HAP-1 (cell line): Measurements from ENCODE around the gene NRDE2.
"Not testable (repeated sequence)": the region's sequence is repeated elsewhere in the genome, so short reads cannot be mapped to it uniquely, and the experiment has no call there.

ENCODE experiments used
- DNase-seq, 2 experiments: peaks; one replicate each; pipeline ENCODE4 v3.0.0-alpha.2; 2016 to 2020; ENCODE audit warnings: low spot score in 2 of 2
- H3K27me3 ChIP-seq: fragments of 250-450 bp; sonication (Bioruptor Pico); 2 replicates; pipeline ENCODE4 v1.5.1; 2020; ENCODE audit warnings: low read depth, mild to moderate bottlenecking, moderate library complexity
- H3K36me3 ChIP-seq: fragments of 250-450 bp; sonication (Bioruptor Pico); replicated peaks from 2 replicates; pipeline ENCODE4 v1.5.1; 2020; ENCODE audit warnings: mild to moderate bottlenecking
- H3K4me1 ChIP-seq: fragments of 250-450 bp; sonication (Bioruptor Pico); 2 replicates; pipeline ENCODE4 v1.5.1; 2020; ENCODE audit warnings: mild to moderate bottlenecking
- H3K4me3 ChIP-seq: fragments of 250-450 bp; sonication (Bioruptor Pico); 2 replicates; pipeline ENCODE4 v1.5.1; 2020; ENCODE audit warnings: mild to moderate bottlenecking, moderate library complexity
- H3K9me3 ChIP-seq: fragments of 250-450 bp; sonication (Bioruptor Pico); 2 replicates; pipeline ENCODE4 v1.5.1; 2020; ENCODE audit warnings: mild to moderate bottlenecking, moderate library complexity
- in situ Hi-C: fragments of 300-500 bp; cut with MboI; formaldehyde crosslinking; loops from 3 replicates; pipeline ENCODE4 v1.14.3; 2020; ENCODE audit warnings: low sequenced_read_pairs, inconsistent platforms, mixed read lengths

Gene NRDE2

DNA sequence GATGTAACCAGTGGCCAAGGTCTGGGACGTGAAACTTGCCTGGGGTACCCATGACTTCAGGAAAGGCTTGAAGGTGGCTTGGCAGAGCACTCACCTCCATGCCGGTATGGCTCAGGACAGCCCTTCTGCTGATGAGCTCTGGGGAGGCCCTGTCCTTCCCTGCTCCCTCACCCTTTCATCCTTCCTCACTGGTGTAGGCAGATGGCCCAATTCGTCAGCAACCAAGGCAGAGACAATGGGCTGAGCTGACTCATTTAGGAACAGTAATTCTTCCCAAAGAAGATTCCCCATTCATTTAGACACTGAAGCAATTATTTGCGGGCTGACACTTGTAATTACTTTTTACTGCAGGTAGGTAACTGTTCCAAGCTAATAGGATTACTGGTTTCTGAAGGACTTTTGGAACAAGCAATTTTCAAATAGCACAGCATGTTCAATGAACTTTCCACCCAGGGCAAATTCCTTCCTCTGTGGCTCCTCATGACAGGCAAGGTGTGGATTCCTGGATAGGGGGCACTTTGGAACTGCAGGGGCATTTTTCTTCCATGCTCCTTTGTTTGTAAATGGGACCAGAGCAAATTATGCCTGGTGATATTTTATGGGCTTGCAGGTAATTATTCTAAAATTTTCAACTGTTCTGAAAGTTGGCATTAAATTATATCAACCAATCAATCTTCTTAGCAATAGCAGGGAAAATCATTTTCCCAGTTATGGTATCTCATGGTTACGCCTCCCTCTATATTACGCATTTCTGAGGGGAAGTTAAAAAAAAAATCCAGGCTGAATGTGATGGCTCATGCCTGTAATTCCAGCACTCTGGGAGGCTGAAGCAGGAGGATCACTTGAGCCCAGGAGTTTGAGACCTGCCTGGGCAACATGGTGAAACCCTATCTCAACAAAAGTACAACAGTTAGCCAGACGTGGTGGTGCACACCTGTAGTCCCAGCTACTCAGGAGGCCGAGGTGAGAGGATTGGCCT is 24.1 kb upstream of the NRDE2 start:
- Histone ChIP-seq H3K36me3 (no peaks in the 10 kb centered on the region), H3K4me3 (no peak overlapping the region), H3K9me3 (no peaks in the 10 kb centered on the region), H3K4me1 (0 out of 2 replicates have a peak, but pooled peaks cover 5% of the 10 kb centered on the region), H3K27me3 (no peaks in the 10 kb centered on the region)
- in situ Hi-C loops: no loop called here
- no peak for DNase-seq

DNA sequence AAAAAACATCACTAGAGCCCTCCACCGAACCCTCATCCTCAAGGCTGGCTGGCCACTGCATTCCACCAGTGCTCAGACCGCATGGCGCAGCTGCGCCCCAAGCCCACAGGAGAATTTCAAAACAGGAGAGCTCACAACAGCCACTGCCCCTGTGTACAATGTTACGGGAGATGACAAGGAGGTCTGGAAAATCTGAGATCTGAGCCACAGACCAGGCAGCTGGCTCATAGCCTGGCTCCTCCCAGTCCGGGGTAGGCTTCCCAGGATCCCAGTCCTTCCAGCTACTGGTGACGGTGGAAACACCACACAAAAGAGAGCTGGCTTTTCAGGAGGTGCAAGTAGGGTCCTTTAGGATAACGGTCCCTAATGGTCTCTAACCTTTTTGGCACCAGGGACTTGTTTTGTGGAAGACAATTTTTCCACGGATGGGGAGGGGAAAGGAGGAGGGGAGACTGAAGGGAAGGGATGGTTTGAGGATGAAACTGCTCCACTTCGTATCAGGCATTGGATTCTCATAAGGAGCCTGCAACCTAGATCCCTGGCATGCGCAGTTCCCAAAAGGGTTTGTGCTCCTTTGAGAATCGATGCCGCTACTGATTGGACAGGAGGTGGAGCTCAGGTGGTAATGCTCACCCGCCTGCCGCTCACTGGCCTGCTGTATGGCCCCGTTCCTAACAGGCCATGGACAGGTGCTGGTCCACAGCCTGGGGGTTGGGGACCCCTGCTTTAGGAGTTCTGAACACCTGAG is 23.0 kb upstream of the NRDE2 start:
- 0 out of 2 replicates have a peak, but pooled peaks cover 5% of the 10 kb centered on the region for H3K4me1 ChIP-seq
- DNase-seq: no peak
- in situ Hi-C loops: no loop called here
- H3K4me3 ChIP-seq: no peak overlapping the region
- no peaks in the 10 kb centered on the region for H3K9me3 ChIP-seq
- no peaks in the 10 kb centered on the region for H3K36me3 ChIP-seq
- H3K27me3 ChIP-seq: no peaks in the 10 kb centered on the region

DNA sequence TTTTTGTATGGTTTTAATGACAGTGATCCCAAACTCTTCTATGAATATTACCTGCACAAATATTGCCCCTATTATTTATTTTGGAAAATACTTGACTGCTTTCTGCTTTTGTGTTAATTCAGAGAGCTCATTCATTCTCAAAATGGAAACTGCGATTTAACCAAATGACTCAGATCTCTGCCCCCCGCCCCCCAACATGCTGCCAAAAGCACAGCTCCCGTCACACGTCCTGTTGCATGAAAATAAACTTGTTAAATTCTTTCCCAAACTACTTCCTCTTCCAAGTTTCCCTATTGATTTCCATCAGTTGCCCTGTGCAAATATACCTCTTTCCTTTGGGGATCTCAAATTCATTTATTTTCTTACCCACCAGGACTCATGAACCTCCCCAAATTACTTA is 18.0 kb upstream of the NRDE2 start:
- no peaks in the 10 kb centered on the region for H3K27me3 ChIP-seq
- H3K36me3 ChIP-seq: no peaks in the 10 kb centered on the region
- no peaks in the 10 kb centered on the region for H3K9me3 ChIP-seq
- H3K4me3 ChIP-seq: no peak overlapping the region
- in situ Hi-C loops: no loop called here
- H3K4me1 ChIP-seq: no peaks in the 10 kb centered on the region
- no peak for DNase-seq

DNA sequence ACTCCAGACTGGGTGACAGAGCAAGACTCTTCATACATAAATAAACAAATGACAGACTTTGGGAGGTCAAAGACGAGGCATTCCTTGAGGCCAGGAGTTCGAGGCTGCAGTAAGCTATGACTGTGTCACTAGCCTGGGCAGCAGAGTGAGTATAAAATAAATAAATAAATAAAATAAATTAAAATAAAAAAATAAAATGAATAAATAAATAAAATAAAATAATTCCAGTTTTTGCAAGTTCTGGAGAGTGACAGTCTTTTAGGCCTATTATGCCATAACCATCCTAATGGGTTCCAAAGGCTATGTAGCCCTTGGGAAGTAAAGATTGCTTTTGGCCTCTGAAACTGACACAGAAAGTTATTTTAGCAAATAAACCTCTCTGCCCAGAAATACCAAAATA is 16.5 kb upstream of the NRDE2 start:
- no peak for DNase-seq

DNA sequence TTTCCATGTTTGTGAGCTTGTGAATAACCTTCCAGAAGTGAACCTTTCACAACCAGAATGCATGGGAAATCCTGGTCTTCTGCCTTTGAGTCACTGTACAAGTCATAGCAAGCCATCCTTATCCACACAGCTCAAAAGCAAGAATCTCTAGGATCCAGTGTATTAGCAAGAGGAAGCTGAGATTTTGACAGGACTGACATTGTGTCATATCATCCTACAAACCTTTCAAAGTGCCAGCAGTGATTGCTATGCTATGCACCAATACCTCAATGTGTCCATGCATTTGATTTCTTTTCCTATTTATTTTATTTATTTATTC is 13.5 kb upstream of the NRDE2 start:
- Histone ChIP-seq H3K27me3 (no peaks in the 10 kb centered on the region), H3K4me3 (no peak overlapping the region), H3K36me3 (no peaks in the 10 kb centered on the region), H3K4me1 (no peaks in the 10 kb centered on the region), H3K9me3 (no peaks in the 10 kb centered on the region)
- in situ Hi-C loops: no loop called here
- no peak for DNase-seq

More for the DNA sequence above, 16.5 kb upstream of the NRDE2 start:
- in situ Hi-C loops: no loop called here
- H3K4me1 ChIP-seq: no peaks in the 10 kb centered on the region
- H3K4me3 ChIP-seq: no peak overlapping the region
- H3K36me3 ChIP-seq: no peaks in the 10 kb centered on the region
- no peaks in the 10 kb centered on the region for H3K27me3 ChIP-seq
- no peaks in the 10 kb centered on the region for H3K9me3 ChIP-seq

DNA sequence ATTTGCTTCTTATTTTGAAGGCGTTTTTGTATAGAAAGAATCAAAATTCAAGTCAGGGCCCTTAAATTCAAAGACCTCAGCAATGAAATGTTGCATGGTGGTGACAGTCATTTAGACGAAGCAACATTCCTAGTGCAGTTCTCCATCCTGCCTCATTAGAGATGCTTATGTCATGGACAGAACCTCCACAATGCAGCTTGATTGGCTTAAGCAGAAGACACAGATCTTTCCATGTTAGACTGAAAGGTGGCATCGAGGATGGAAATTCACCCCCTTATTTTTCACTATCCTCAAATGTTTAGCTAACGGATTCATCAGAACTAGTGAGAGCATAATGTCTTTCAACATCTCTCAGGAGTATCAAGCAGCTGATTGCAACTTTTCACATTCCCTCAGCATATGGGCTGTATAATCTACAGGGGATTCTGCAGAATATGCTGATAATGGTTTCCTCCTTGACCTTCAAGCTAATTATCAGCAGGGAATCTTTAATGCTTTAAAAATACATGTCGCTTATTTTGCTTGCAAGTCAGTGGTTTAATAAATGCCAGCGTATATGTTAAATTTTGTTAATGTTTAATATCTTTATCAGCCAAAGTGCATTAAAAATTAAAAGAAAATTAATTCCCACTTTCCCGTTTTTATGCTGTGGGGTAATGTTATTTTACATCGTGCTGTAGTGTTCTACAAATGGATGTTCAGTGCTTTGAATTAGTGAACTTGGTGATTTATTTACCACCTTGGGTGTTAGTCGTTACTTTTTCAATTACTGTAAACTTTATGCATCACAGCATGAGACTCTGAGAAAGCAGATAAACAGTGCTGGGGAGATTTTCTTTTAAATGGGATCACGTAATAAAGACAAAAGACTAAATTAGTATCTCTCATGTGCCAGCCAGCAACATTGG is 12.8 kb upstream of the NRDE2 start:
- in situ Hi-C loops: no loop called here
- no peaks in the 10 kb centered on the region for H3K4me1 ChIP-seq
- DNase-seq: no peak

DNA sequence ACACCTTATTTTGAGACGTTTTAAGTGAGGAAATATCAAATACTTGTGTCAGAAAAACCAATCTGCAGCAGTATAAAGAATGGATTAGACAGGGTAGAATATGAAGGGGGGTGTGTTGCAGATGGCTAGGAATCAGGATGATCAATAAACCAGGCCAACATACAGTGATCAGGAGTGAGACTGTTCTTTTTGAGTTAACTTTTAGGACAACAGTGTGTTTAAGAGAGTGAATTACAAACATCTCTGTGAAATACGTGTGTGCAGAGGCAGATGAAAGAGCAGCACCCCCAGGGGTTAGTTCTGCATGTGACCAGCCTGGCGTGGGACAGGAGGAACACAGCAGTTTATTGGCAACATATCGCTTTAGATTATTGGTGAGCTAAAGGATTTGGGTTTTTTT is 10.6 kb upstream of the NRDE2 start:
- Histone ChIP-seq H3K9me3 (no peaks in the 10 kb centered on the region), H3K27me3 (peaks cover 5% of the 10 kb centered on the region; the same call in 1 of the 2 replicates), H3K36me3 (no peaks in the 10 kb centered on the region), H3K4me3 (no peak overlapping the region), H3K4me1 (no peaks in the 10 kb centered on the region)
- DNase-seq: no peak
- in situ Hi-C loops: no loop called here

More for the DNA sequence above, 12.8 kb upstream of the NRDE2 start:
- Histone ChIP-seq H3K4me3 (no peak overlapping the region), H3K9me3 (no peaks in the 10 kb centered on the region), H3K36me3 (no peaks in the 10 kb centered on the region), H3K27me3 (no peaks in the 10 kb centered on the region)

DNA sequence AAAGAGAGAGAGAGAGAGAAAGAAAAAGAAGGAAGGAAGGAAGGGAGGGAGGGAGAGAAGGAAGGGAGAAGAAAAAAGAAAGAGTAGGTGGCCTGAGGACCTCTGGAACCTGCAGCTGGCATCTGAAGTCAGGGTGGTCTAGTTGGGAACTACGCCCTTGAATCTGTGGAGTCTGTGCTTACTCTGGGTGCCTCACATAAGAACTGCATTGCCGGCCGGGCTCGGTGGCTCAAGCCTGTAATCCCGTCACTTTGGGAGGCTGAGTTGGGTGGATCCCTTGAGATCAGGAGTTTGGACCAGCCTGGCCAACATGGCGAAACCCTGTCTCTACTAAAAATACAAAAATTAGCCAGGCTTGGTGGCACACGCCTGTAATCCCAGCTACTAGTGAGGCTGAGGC is 10.0 kb upstream of the NRDE2 start:
- in situ Hi-C loops: no loop called here
- H3K9me3 ChIP-seq: no peaks in the 10 kb centered on the region
- H3K4me1 ChIP-seq: no peaks in the 10 kb centered on the region
- H3K27me3 ChIP-seq: peaks cover 10% of the 10 kb centered on the region; the same call in 1 of the 2 replicates
- no peaks in the 10 kb centered on the region for H3K36me3 ChIP-seq
- no peak overlapping the region for H3K4me3 ChIP-seq
- no peak for DNase-seq

DNA sequence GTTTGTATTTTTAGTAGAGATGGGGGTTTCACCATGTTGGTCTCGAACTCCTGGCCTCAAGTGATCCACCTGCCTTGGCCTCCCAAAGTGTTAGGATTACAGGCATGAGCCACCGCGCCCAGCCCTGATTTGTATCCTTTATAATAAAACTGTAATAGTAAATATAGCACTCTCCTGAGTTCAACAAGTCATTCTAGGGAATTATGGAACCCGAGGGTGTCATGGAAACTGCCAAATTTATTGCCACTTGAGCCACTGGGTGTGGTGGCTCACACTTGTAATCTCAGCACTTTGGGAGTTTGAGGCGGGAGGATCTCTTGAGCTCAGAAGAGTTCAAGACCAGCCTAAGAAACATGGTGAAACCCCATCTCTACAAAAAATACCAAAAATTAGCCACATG is 9.5 kb upstream of the NRDE2 start:
- H3K4me1 ChIP-seq, H3K36me3 ChIP-seq, H3K4me3 ChIP-seq, DNase-seq, H3K9me3 ChIP-seq, in situ Hi-C loops: not testable (repeated sequence)
- peaks cover 16% of the 10 kb centered on the region for H3K27me3 ChIP-seq

DNA sequence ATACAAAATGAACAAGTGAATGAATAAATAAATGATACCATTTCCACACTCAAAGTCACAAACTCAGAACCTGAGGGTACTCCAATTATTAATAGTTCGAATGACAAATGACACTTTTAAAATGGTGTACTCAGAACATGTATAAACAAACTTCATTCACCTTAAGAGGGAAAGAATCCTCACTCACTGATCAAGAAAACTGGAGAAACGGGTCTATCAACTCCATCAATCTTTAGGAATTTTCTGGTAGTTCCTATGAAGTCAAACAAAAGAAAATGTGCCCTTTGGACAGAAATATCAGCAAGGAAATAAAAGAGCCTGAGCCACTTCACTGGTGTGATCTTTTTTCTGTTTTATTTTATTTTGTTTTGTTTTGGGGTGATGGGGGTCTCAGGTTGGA is 5.2 kb upstream of the NRDE2 start:
- Histone ChIP-seq H3K9me3 (no peaks in the 10 kb centered on the region), H3K36me3 (no peaks in the 10 kb centered on the region), H3K4me3 (no peak overlapping the region), H3K27me3 (peaks cover 22% of the 10 kb centered on the region), H3K4me1 (peaks cover 4% of the 10 kb centered on the region; the same call in 1 of the 2 replicates)
- no peak for DNase-seq
- in situ Hi-C loops: no loop called here

DNA sequence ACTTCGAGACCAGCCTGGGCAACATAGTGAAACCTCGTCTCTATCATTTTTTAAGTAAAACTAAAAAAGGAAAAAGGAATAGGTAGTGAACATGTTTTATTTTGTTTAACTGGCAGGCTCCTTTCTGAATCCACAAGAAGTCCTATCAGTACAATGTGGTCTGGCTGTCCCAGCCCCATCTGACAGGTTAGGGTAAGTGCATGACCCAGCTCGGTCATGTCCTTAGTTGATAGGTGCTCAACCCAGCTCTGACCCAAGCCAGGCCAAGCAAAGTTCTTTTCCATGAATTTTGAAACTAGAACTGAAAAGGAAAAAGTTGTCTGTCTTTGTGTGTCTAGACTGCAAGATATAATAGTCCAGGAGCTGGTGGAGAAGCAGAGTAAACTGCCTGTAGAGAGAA is 4.7 kb upstream of the NRDE2 start:
- peaks cover 4% of the 10 kb centered on the region for H3K4me1 ChIP-seq
- in situ Hi-C loops: no loop called here
- H3K27me3 ChIP-seq: peaks cover 22% of the 10 kb centered on the region
- no peak overlapping the region for H3K4me3 ChIP-seq
- no peak for DNase-seq
- H3K36me3 ChIP-seq: no peaks in the 10 kb centered on the region
- no peaks in the 10 kb centered on the region for H3K9me3 ChIP-seq

DNA sequence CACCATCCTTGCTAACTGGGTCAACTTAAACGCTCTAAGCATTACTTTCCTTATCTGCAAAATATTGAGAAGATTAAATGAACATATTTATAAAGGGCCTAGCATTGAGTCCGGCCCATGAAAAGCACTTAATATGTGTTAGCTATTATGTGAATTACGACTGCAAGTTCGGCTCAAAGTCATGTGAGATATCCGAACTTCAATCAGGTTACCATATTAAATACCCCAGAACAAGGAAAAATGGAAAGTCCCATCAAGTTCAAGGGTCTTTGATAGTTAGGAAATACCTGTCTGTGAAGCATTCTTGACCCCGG is 487 bp upstream of the NRDE2 start:
- peaks cover 9% of the 10 kb centered on the region for H3K4me1 ChIP-seq
- H3K4me3 ChIP-seq: peak overlapping the region; percentile 53
- no peaks in the 10 kb centered on the region for H3K9me3 ChIP-seq
- DNase-seq: no peak
- in situ Hi-C loops: no loop called here
- no peaks in the 10 kb centered on the region for H3K36me3 ChIP-seq
- H3K27me3 ChIP-seq: peaks cover 16% of the 10 kb centered on the region
